Measurements from ENCODE around the gene NOSTRIN. TPM values are rescaled to one million over a fixed set of nuclear protein-coding genes. Genes with fewer than 3 reads are reported as not detected.

The NOSTRIN gene
- total RNA-seq, 2 donors from 2014 or later = 5.3 to 18.3 TPM

GRCh38 chr2:168851674-168852320 is 49.4 kb downstream of the NOSTRIN start:
- no peak for DNase-seq (ENCODE audit: low spot score)
- Histone ChIP-seq H3K27ac (no peak overlapping the region), H3K36me3 (no peaks in the 10 kb centered on the region), H3K4me3 (no peak overlapping the region), H3K9me3 (no peaks in the 10 kb centered on the region), H3K27me3 (replicated peaks; ENCODE audit: insufficient read depth) (no peaks in the 10 kb centered on the region), H3K4me1 (ENCODE audit: control insufficient read depth in 1 of 2, low read depth in 2 of 2) (no peaks in the 10 kb centered on the region)
- no peak for TF ChIP-seq CTCF (IDR thresholded peaks at IDR 0.05)
- ATAC-seq (ENCODE audit: insufficient number of reproducible peaks, low FRiP score, low read depth) = no peak

GRCh38 chr2:168852481-168852880 is 50.0 kb downstream of the NOSTRIN start:
- H3K27me3 ChIP-seq (replicated peaks; ENCODE audit: insufficient read depth) = no peaks in the 10 kb centered on the region
- DNase-seq (ENCODE audit: low spot score) (no peak), ATAC-seq (ENCODE audit: insufficient number of reproducible peaks, low FRiP score, low read depth) (no peak)
- no peak for TF ChIP-seq CTCF (IDR thresholded peaks at IDR 0.05)
- no peaks in the 10 kb centered on the region for H3K4me1 ChIP-seq (ENCODE audit: control insufficient read depth in 1 of 2, low read depth in 2 of 2)
- no peaks in the 10 kb centered on the region for H3K9me3 ChIP-seq
- H3K27ac ChIP-seq = no peak overlapping the region
- H3K4me3 ChIP-seq = no peak overlapping the region
- H3K36me3 ChIP-seq = no peaks in the 10 kb centered on the region

GRCh38 chr2:168853471-168853870 is 51.0 kb downstream of the NOSTRIN start:
- TF ChIP-seq CTCF (IDR thresholded peaks at IDR 0.05) = no peak
- H3K4me3 ChIP-seq = no peak overlapping the region
- no peaks in the 10 kb centered on the region for H3K27me3 ChIP-seq (replicated peaks; ENCODE audit: insufficient read depth)
- no peak overlapping the region for H3K27ac ChIP-seq
- no peaks in the 10 kb centered on the region for H3K4me1 ChIP-seq (ENCODE audit: control insufficient read depth in 1 of 2, low read depth in 2 of 2)
- H3K36me3 ChIP-seq = no peaks in the 10 kb centered on the region
- DNase-seq (ENCODE audit: low spot score) = no peak
- no peak for ATAC-seq (ENCODE audit: insufficient number of reproducible peaks, low FRiP score, low read depth)
- H3K9me3 ChIP-seq = no peaks in the 10 kb centered on the region

GRCh38 chr2:168854651-168855050 is 52.2 kb downstream of the NOSTRIN start:
- H3K4me1 ChIP-seq (ENCODE audit: control insufficient read depth in 1 of 2, low read depth in 2 of 2) = no peaks in the 10 kb centered on the region
- ATAC-seq (ENCODE audit: insufficient number of reproducible peaks, low FRiP score, low read depth) (no peak), DNase-seq (ENCODE audit: low spot score) (no peak)
- H3K4me3 ChIP-seq = no peak overlapping the region
- no peaks in the 10 kb centered on the region for H3K36me3 ChIP-seq
- H3K27me3 ChIP-seq (replicated peaks; ENCODE audit: insufficient read depth) = no peaks in the 10 kb centered on the region
- H3K9me3 ChIP-seq = no peaks in the 10 kb centered on the region
- TF ChIP-seq CTCF (IDR thresholded peaks at IDR 0.05) = no peak
- H3K27ac ChIP-seq = no peak overlapping the region

- no peaks in the 10 kb centered on the region for H3K9me3 ChIP-seq
- no peak overlapping the region for H3K4me3 ChIP-seq
- no peaks in the 10 kb centered on the region for H3K4me1 ChIP-seq (ENCODE audit: control insufficient read depth in 1 of 2, low read depth in 2 of 2)
- no peaks in the 10 kb centered on the region for H3K36me3 ChIP-seq
- DNase-seq (ENCODE audit: low spot score) (no peak), ATAC-seq (ENCODE audit: insufficient number of reproducible peaks, low FRiP score, low read depth) (no peak)
- TF ChIP-seq CTCF (IDR thresholded peaks at IDR 0.05) = no peak
- H3K27me3 ChIP-seq (replicated peaks; ENCODE audit: insufficient read depth) = no peaks in the 10 kb centered on the region
- H3K27ac ChIP-seq = no peak overlapping the region
Observed at GRCh38 chr2:168855601-168856000, 53.2 kb downstream of the NOSTRIN start.

All from thoracic aorta (tissue), 2 donors.